ENCODE measurements around the gene FBXO7.

- TF ChIP-seq POLR2A (IDR thresholded peaks at IDR 0.05; ENCODE audit: low read length) (no peak), GATA1 (IDR thresholded peaks at IDR 0.05; ENCODE audit: low read depth, low read length) (no peak)
Observed at GRCh38 chr22:32512267-32512982, 37.8 kb downstream of the FBXO7 start.

Data from erythroblast (primary cell).